Esophagus muscularis mucosa (tissue), 4 donors: ENCODE measurements around the gene TXK.

ENCODE experiments used
- EP300 ChIP-seq: sonication (generic); formaldehyde crosslinking; IDR thresholded peaks from one replicate; pipeline ENCODE4 v1.6.1; 2017; ENCODE audit warnings: antibody characterized with exemption
- POLR2A ChIP-seq: fragments of 450-650 bp; IDR thresholded peaks from one replicate; pipeline ENCODE4 v1.6.1; 2017; ENCODE audit warnings: antibody characterized with exemption, moderate library complexity, mild to moderate bottlenecking, low read depth
- POLR2AphosphoS5 ChIP-seq, 2 donors: sonication (generic); formaldehyde crosslinking; IDR thresholded peaks; one replicate each; pipeline ENCODE4 v1.6.1; 2017; ENCODE audit warnings: antibody characterized with exemption in 2 of 2
- TF ChIP-seq, protein P1 (sequence below), 3 experiments: fragments of 200-600 bp in 2 of 3; fragments of 450-650 bp in 1 of 3; sonication (generic) in 2 of 3; IDR thresholded peaks; one replicate each; pipeline ENCODE4 v1.5.1; 2017 to 2019; ENCODE audit warnings: antibody characterized with exemption in 3 of 3, mild to moderate bottlenecking in 2 of 3, moderate library complexity in 1 of 3

GRCh38 chr4:48149827-48150370 is 15.8 kb upstream of the TXK start:
- TF ChIP-seq POLR2A, result no peak
- TF ChIP-seq, protein P1, sequence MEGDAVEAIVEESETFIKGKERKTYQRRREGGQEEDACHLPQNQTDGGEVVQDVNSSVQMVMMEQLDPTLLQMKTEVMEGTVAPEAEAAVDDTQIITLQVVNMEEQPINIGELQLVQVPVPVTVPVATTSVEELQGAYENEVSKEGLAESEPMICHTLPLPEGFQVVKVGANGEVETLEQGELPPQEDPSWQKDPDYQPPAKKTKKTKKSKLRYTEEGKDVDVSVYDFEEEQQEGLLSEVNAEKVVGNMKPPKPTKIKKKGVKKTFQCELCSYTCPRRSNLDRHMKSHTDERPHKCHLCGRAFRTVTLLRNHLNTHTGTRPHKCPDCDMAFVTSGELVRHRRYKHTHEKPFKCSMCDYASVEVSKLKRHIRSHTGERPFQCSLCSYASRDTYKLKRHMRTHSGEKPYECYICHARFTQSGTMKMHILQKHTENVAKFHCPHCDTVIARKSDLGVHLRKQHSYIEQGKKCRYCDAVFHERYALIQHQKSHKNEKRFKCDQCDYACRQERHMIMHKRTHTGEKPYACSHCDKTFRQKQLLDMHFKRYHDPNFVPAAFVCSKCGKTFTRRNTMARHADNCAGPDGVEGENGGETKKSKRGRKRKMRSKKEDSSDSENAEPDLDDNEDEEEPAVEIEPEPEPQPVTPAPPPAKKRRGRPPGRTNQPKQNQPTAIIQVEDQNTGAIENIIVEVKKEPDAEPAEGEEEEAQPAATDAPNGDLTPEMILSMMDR (IDR thresholded peaks at IDR 0.05), result no peak
- TF ChIP-seq EP300, result no peak
- no peak for TF ChIP-seq POLR2AphosphoS5 (IDR thresholded peaks at IDR 0.05)
